ENCODE results near the gene ZFR. TPM values are rescaled to one million over a fixed set of nuclear protein-coding genes. Genes with fewer than 3 reads are reported as not detected.

Gene ZFR
- total and polyA plus RNA-seq, 4 donors = 17.5 to 44.5 (median 30.8) TPM

GRCh38 chr5:32420506-32420905, 24.0 kb downstream of the ZFR start (continued):
- no peak for TF ChIP-seq REST (IDR thresholded peaks at IDR 0.05)
- TF ChIP-seq, protein P1, sequence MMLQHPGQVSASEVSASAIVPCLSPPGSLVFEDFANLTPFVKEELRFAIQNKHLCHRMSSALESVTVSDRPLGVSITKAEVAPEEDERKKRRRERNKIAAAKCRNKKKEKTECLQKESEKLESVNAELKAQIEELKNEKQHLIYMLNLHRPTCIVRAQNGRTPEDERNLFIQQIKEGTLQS (IDR thresholded peaks at IDR 0.05) = no peak
- TF ChIP-seq RAD21 (IDR thresholded peaks at IDR 0.05) = no peak
- no peak for TF ChIP-seq FOXA2 (IDR thresholded peaks at IDR 0.05)
- TF ChIP-seq JUND (IDR thresholded peaks at IDR 0.05) = no peak

GRCh38 chr5:32419791-32420190, 24.7 kb downstream of the ZFR start:
- no peak for DNase-seq (ENCODE audit: low spot score)
- Histone ChIP-seq H3K9me3 (ENCODE audit: control insufficient read depth in 4 of 4, low read length in 3 of 4) (no peaks in the 10 kb centered on the region), H3K27me3 (ENCODE audit: control insufficient read depth in 4 of 4, insufficient read depth in 4 of 4, low read length in 3 of 4) (no peaks in the 10 kb centered on the region), H3K4me1 (ENCODE audit: control insufficient read depth in 4 of 4, insufficient read depth in 4 of 4, low read length in 3 of 4) (peaks cover 0 to 4% (median 1%) of the 10 kb centered on the region in 4 donors), H3K27ac (ENCODE audit: low read depth in 1 of 2, low read length in 2 of 2) (no peak overlapping the region), H3K9ac (ENCODE audit: low read depth in 1 of 2, low read length in 2 of 2) (no peak overlapping the region), H3K36me3 (ENCODE audit: control insufficient read depth in 4 of 4, insufficient read depth in 3 of 4, low read depth in 1 of 4, low read length in 3 of 4) (peaks cover 3 to 15% (median 8%) of the 10 kb centered on the region in 4 donors), H3K4me3 (ENCODE audit: low read depth in 1 of 3, low read length in 3 of 3) (no peak overlapping the region)
- TF ChIP-seq HNF4G (IDR thresholded peaks at IDR 0.05) (no peak), NR2F2 (IDR thresholded peaks at IDR 0.05) (no peak), FOXA1 (IDR thresholded peaks at IDR 0.05) (no peak), JUND (IDR thresholded peaks at IDR 0.05) (no peak), YY1 (IDR thresholded peaks at IDR 0.05) (no peak), TAF1 (conservative IDR thresholded peaks at IDR 0.05) (no peak), REST (IDR thresholded peaks at IDR 0.05) (no peak), EGR1 (IDR thresholded peaks at IDR 0.05; ENCODE audit: low read depth in 2 of 2) (no peak), RXRA (IDR thresholded peaks at IDR 0.05) (no peak), CTCF (IDR thresholded peaks at IDR 0.05; ENCODE audit: low read depth, low read length, missing input control) (no peak), FOXA2 (IDR thresholded peaks at IDR 0.05) (no peak), GABPA (IDR thresholded peaks at IDR 0.05 in 1 of 2, conservative IDR thresholded peaks at IDR 0.05 in 1 of 2) (no peak)
- TF ChIP-seq, protein P1 (IDR thresholded peaks at IDR 0.05) = no peak
- TF ChIP-seq, protein P2, sequence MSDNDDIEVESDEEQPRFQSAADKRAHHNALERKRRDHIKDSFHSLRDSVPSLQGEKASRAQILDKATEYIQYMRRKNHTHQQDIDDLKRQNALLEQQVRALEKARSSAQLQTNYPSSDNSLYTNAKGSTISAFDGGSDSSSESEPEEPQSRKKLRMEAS (IDR thresholded peaks at IDR 0.05) = no peak
- WGBS = 90% methylated on average over 2 of the region's 2 CpGs
